Ovary (tissue), 3 donors: ENCODE results near the gene AQP9.

ENCODE experiments used
- EP300 ChIP-seq: sonication (generic); formaldehyde crosslinking; IDR thresholded peaks from one replicate; pipeline ENCODE4 v1.6.1; 2017; ENCODE audit warnings: antibody characterized with exemption
- TF ChIP-seq, protein P1 (sequence below), 3 donors: fragments of 450-650 bp in 2 of 3; fragments of 200-600 bp in 1 of 3; IDR thresholded peaks; one replicate each; pipeline versions ENCODE4 v1.5.1 to v1.8.0; 2016 to 2022; ENCODE audit warnings: antibody characterized with exemption in 3 of 3, mild to moderate bottlenecking in 1 of 3
- donor health status: DM: no; HTN: no; CAD: no.

DNA sequence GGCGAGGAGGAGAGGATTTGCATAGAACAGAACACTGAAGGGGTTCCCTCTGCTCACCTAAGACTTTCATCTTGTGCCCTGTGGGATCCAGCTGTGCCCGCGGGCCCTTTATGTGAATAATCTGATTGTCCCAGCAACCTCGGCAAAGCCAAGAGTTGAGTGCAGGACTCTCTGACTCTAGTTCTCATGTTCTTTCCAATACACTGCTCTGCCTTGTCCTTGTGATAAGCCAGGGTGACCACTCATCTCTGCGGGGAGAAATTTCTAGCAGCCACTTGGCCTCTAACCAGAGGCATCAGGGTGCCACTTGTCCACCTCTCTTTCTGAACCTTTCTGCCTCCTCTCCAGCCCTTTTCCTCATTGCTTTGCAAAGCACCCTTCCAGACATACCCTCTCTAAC lies 31.8 kb downstream of the AQP9 start:
- no peak for TF ChIP-seq EP300
- TF ChIP-seq, protein P1, sequence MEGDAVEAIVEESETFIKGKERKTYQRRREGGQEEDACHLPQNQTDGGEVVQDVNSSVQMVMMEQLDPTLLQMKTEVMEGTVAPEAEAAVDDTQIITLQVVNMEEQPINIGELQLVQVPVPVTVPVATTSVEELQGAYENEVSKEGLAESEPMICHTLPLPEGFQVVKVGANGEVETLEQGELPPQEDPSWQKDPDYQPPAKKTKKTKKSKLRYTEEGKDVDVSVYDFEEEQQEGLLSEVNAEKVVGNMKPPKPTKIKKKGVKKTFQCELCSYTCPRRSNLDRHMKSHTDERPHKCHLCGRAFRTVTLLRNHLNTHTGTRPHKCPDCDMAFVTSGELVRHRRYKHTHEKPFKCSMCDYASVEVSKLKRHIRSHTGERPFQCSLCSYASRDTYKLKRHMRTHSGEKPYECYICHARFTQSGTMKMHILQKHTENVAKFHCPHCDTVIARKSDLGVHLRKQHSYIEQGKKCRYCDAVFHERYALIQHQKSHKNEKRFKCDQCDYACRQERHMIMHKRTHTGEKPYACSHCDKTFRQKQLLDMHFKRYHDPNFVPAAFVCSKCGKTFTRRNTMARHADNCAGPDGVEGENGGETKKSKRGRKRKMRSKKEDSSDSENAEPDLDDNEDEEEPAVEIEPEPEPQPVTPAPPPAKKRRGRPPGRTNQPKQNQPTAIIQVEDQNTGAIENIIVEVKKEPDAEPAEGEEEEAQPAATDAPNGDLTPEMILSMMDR (IDR thresholded peaks at IDR 0.05) = no peak
